GM23338 (cell line): ENCODE measurements around the gene SOHLH2. TPM values are rescaled to one million over a fixed set of nuclear protein-coding genes. Genes with fewer than 3 reads are reported as not detected.

Source experiments
- ATAC-seq: fragments of 200-7000 bp; cut with Tn5 transposase; 3 replicates; pipeline ENCODE4 v1.9.1; 2020
- DNase-seq: peaks from one replicate; pipeline ENCODE4 v3.0.0-alpha.2; 2015; ENCODE audit warnings: low spot score
- H2AFZ ChIP-seq: fragments of 200-600 bp; sonication (generic); 2 replicates; pipeline ENCODE4 v1.8.0; 2016; ENCODE audit warnings: antibody characterized with exemption, mild to moderate bottlenecking, moderate library complexity
- H3F3A ChIP-seq: fragments of 200-600 bp; sonication (generic); replicated peaks from 2 replicates; pipeline ENCODE4 v1.8.0; 2017; ENCODE audit warnings: antibody characterized with exemption, mixed run types, low read depth
- H3K27ac ChIP-seq: fragments of 200-600 bp; sonication (generic); 2 replicates; pipeline ENCODE4 v1.6.1; 2016; ENCODE audit warnings: low read depth
- H3K27me3 ChIP-seq: fragments of 200-600 bp; sonication (generic); 2 replicates; pipeline ENCODE4 v1.8.0; 2016; ENCODE audit warnings: mild to moderate bottlenecking, mixed run types, moderate library complexity; ENCODE audit not compliant: insufficient read depth
- H3K36me3 ChIP-seq: fragments of 200-600 bp; sonication (generic); 2 replicates; pipeline ENCODE4 v1.8.0; 2016; ENCODE audit warnings: mild to moderate bottlenecking; ENCODE audit not compliant: insufficient read depth
- H3K4me1 ChIP-seq: fragments of 200-600 bp; sonication (generic); 2 replicates; pipeline ENCODE4 v1.8.0; 2016; ENCODE audit warnings: mild to moderate bottlenecking, moderate library complexity; ENCODE audit not compliant: insufficient read depth
- H3K4me2 ChIP-seq: fragments of 200-600 bp; sonication (generic); 2 replicates; pipeline ENCODE4 v1.7.1; 2017; ENCODE audit warnings: mixed run types
- H3K4me3 ChIP-seq: fragments of 200-600 bp; sonication (generic); 2 replicates; pipeline ENCODE4 v1.6.1; 2016; ENCODE audit warnings: mixed run types
- H3K79me2 ChIP-seq: fragments of 200-600 bp; sonication (generic); replicated peaks from 2 replicates; pipeline ENCODE4 v1.8.0; 2017; ENCODE audit warnings: mild to moderate bottlenecking; ENCODE audit not compliant: insufficient read depth
- H3K9me2 ChIP-seq: fragments of 200-600 bp; sonication (generic); 2 replicates; pipeline ENCODE4 v1.8.0; 2017; ENCODE audit not compliant: insufficient read depth
- H4K20me1 ChIP-seq: fragments of 200-600 bp; sonication (generic); replicated peaks from 2 replicates; pipeline ENCODE4 v1.8.0; 2017; ENCODE audit warnings: mild to moderate bottlenecking; ENCODE audit not compliant: insufficient read depth
- H3K27ac Mint-ChIP-seq: 2 replicates; pipeline ENCODE4 v1.8.0; 2020; ENCODE audit warnings: inconsistent platforms, mild to moderate bottlenecking, moderate library complexity, mixed read lengths
- H3K27me3 Mint-ChIP-seq: 3 replicates; pipeline ENCODE4 v1.8.0; 2022; ENCODE audit warnings: low read depth, mild to moderate bottlenecking, moderate library complexity, mixed read lengths, inconsistent platforms; ENCODE audit not compliant: insufficient read depth, poor library complexity
- H3K36me3 Mint-ChIP-seq: 3 replicates; pipeline ENCODE4 v1.8.0; 2021; ENCODE audit warnings: low read depth, mild to moderate bottlenecking, inconsistent platforms, moderate library complexity, mixed read lengths
- H3K4me1 Mint-ChIP-seq: 3 replicates; pipeline ENCODE4 v1.8.0; 2020; ENCODE audit warnings: mild to moderate bottlenecking, inconsistent platforms, mixed read lengths
- H3K4me3 Mint-ChIP-seq: 3 replicates; pipeline ENCODE4 v1.8.0; 2021; ENCODE audit warnings: moderate library complexity, mild to moderate bottlenecking, inconsistent platforms, mixed read lengths
- H3K9me3 Mint-ChIP-seq: 3 replicates; pipeline ENCODE4 v1.8.0; 2020; ENCODE audit warnings: moderate library complexity, mild to moderate bottlenecking, inconsistent platforms, mixed read lengths
- CREB1 ChIP-seq: fragments of 250-450 bp; sonication (Bioruptor Pico); IDR thresholded peaks from 2 replicates; pipeline ENCODE4 v1.5.0; 2020; ENCODE audit warnings: low read depth, mild to moderate bottlenecking, moderate library complexity
- EZH2 ChIP-seq: fragments of 200-600 bp; sonication (generic); IDR thresholded peaks from one replicate; pipeline ENCODE4 v1.8.0; 2017; ENCODE audit warnings: antibody characterized with exemption, mild to moderate bottlenecking, low read depth; ENCODE audit not compliant: unreplicated experiment
- EZH2phosphoT487 ChIP-seq: fragments of 200-600 bp; sonication (generic); IDR thresholded peaks from one replicate; pipeline ENCODE4 v1.8.1; 2018; ENCODE audit warnings: antibody characterized with exemption; ENCODE audit not compliant: unreplicated experiment
- POLR2AphosphoS5 ChIP-seq: IDR thresholded peaks from 2 replicates; pipeline ENCODE4 v1.6.1; 2016; ENCODE audit warnings: antibody characterized with exemption, low read depth
- STAT1 ChIP-seq: IDR thresholded peaks from one replicate; pipeline ENCODE4 v1.6.1; 2016; ENCODE audit warnings: antibody characterized with exemption; ENCODE audit not compliant: unreplicated experiment
- ZNF114 ChIP-seq: fragments of 250-450 bp; sonication (Bioruptor Pico); IDR thresholded peaks from 2 replicates; pipeline ENCODE4 v1.5.0; 2020; ENCODE audit warnings: mild to moderate bottlenecking, moderate library complexity
- ZNF331 ChIP-seq: fragments of 250-450 bp; sonication (Bioruptor Pico); IDR thresholded peaks from 2 replicates; pipeline ENCODE4 v1.5.0; 2020; ENCODE audit warnings: low read depth, mild to moderate bottlenecking, moderate library complexity
- polyA plus RNA-seq: library from polyadenylated mRNA; unstranded; fragments of >200 nt; fragmentation: Nextera tagmentation; extraction: Ambion mirVana; gene quantifications from 2 replicates; pipeline ENCODE4 v1.2.1, GENCODE V29; 2016
- total RNA-seq: library from RNA; depleted of rRNA; stranded (reverse); fragments of >200 nt; shearing (Covaris generic); gene quantifications from 2 replicates; pipeline ENCODE4 v1.2.3, GENCODE V29; 2014
- TF ChIP-seq, protein P1 (sequence below): fragments of 250-450 bp; sonication (Bioruptor Pico); IDR thresholded peaks from 2 replicates; pipeline ENCODE4 v1.5.0; 2020; ENCODE audit warnings: mild to moderate bottlenecking, moderate library complexity
- TF ChIP-seq, protein P2 (sequence below): IDR thresholded peaks from 2 replicates; pipeline ENCODE4 v1.6.1; 2016; ENCODE audit warnings: antibody characterized with exemption

The SOHLH2 gene
- total and polyA plus RNA-seq, 2 experiments from 2014 or later = 1.8 to 2.8 TPM

DNA sequence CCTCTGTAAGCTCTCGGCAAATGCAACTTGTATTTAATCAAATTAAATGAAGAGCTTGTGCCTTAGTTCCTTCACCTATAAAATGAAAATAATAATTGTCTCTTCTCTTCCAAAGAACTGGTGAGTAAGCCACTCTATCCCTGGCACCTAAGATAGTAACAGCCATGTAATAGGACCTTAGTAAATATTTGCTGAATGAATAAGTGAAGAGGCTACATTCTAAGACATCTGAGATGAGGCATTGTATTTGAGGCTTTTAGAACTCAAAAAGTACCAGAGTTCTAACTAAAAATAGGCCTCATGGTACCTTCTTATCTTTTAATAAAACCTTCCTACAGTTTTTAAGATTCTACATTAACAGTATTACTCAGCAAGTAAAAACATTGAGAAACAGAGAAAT is 65.9 kb downstream of the SOHLH2 start:
- H4K20me1 ChIP-seq = no peaks in the 10 kb centered on the region
- H3K79me2 ChIP-seq = no peaks in the 10 kb centered on the region
- Mint-ChIP-seq H3K36me3 (no peaks in the 10 kb centered on the region; the same call in 1 of the 3 replicates), H3K4me1 (no peaks in the 10 kb centered on the region), H3K9me3 (peaks cover 4% of the 10 kb centered on the region; the same call in 2 of the 3 replicates), H3K27ac (no peak overlapping the region), H3K27me3 (no peaks in the 10 kb centered on the region), H3K4me3 (no peak overlapping the region)
- H3K4me3 ChIP-seq = no peak overlapping the region
- H3K4me1 ChIP-seq = no peaks in the 10 kb centered on the region
- H2AFZ ChIP-seq = no peak overlapping the region
- TF ChIP-seq EZH2 (no peak), POLR2AphosphoS5 (no peak), ZNF114 (CRISPR knock-in tag) (no peak), CREB1 (CRISPR knock-in tag) (no peak), EZH2phosphoT487 (no peak), STAT1 (no peak), ZNF331 (CRISPR knock-in tag) (no peak)
- TF ChIP-seq, protein P1, sequence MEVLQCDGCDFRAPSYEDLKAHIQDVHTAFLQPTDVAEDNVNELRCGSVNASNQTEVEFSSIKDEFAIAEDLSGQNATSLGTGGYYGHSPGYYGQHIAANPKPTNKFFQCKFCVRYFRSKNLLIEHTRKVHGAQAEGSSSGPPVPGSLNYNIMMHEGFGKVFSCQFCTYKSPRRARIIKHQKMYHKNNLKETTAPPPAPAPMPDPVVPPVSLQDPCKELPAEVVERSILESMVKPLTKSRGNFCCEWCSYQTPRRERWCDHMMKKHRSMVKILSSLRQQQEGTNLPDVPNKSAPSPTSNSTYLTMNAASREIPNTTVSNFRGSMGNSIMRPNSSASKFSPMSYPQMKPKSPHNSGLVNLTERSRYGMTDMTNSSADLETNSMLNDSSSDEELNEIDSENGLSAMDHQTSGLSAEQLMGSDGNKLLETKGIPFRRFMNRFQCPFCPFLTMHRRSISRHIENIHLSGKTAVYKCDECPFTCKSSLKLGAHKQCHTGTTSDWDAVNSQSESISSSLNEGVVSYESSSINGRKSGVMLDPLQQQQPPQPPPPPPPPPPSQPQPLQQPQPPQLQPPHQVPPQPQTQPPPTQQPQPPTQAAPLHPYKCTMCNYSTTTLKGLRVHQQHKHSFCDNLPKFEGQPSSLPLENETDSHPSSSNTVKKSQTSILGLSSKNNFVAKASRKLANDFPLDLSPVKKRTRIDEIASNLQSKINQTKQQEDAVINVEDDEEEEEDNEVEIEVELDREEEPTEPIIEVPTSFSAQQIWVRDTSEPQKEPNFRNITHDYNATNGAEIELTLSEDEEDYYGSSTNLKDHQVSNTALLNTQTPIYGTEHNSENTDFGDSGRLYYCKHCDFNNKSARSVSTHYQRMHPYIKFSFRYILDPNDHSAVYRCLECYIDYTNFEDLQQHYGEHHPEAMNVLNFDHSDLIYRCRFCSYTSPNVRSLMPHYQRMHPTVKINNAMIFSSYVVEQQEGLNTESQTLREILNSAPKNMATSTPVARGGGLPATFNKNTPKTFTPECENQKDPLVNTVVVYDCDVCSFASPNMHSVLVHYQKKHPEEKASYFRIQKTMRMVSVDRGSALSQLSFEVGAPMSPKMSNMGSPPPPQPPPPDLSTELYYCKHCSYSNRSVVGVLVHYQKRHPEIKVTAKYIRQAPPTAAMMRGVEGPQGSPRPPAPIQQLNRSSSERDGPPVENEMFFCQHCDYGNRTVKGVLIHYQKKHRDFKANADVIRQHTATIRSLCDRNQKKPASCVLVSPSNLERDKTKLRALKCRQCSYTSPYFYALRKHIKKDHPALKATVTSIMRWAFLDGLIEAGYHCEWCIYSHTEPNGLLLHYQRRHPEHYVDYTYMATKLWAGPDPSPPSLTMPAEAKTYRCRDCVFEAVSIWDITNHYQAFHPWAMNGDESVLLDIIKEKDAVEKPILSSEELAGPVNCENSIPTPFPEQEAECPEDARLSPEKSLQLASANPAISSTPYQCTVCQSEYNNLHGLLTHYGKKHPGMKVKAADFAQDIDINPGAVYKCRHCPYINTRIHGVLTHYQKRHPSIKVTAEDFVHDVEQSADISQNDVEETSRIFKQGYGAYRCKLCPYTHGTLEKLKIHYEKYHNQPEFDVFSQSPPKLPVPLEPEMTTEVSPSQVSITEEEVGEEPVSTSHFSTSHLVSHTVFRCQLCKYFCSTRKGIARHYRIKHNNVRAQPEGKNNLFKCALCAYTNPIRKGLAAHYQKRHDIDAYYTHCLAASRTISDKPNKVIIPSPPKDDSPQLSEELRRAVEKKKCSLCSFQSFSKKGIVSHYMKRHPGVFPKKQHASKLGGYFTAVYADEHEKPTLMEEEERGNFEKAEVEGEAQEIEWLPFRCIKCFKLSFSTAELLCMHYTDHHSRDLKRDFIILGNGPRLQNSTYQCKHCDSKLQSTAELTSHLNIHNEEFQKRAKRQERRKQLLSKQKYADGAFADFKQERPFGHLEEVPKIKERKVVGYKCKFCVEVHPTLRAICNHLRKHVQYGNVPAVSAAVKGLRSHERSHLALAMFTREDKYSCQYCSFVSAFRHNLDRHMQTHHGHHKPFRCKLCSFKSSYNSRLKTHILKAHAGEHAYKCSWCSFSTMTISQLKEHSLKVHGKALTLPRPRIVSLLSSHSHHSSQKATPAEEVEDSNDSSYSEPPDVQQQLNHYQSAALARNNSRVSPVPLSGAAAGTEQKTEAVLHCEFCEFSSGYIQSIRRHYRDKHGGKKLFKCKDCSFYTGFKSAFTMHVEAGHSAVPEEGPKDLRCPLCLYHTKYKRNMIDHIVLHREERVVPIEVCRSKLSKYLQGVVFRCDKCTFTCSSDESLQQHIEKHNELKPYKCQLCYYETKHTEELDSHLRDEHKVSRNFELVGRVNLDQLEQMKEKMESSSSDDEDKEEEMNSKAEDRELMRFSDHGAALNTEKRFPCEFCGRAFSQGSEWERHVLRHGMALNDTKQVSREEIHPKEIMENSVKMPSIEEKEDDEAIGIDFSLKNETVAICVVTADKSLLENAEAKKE = no peak
- TF ChIP-seq, protein P2, sequence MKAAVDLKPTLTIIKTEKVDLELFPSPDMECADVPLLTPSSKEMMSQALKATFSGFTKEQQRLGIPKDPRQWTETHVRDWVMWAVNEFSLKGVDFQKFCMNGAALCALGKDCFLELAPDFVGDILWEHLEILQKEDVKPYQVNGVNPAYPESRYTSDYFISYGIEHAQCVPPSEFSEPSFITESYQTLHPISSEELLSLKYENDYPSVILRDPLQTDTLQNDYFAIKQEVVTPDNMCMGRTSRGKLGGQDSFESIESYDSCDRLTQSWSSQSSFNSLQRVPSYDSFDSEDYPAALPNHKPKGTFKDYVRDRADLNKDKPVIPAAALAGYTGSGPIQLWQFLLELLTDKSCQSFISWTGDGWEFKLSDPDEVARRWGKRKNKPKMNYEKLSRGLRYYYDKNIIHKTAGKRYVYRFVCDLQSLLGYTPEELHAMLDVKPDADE = no peak
- DNase-seq (no peak), ATAC-seq (no peak)
- no peaks in the 10 kb centered on the region for H3K27me3 ChIP-seq
- no peak overlapping the region for H3K4me2 ChIP-seq
- no peaks in the 10 kb centered on the region for H3F3A ChIP-seq
- H3K27ac ChIP-seq = no peak overlapping the region
- 0 out of 2 replicates have a peak, but pooled peaks cover 3% of the 10 kb centered on the region for H3K36me3 ChIP-seq
- H3K9me2 ChIP-seq = peaks cover 6% of the 10 kb centered on the region; the same call in 1 of the 2 replicates
